Subcutaneous adipose tissue (tissue), 4 donors: ENCODE data around the gene SEMA5B. TPM values are rescaled to one million over a fixed set of nuclear protein-coding genes. Genes with fewer than 3 reads are reported as not detected.

Experiments used
- total RNA-seq, 4 donors: library from RNA; depleted of rRNA; stranded (reverse); fragments of >200 nt; gene quantifications; one replicate each; pipeline ENCODE4 v1.1.0, GENCODE V29; 2016
- TF ChIP-seq, protein P1 (sequence below): fragments of 450-650 bp; IDR thresholded peaks from one replicate; pipeline ENCODE4 v1.5.1; 2016; ENCODE audit warnings: low read depth, mild to moderate bottlenecking, control low read depth, antibody characterized with exemption, moderate library complexity

The SEMA5B gene
- total RNA-seq, 4 donors from 2014 or later = 0.51 to 0.88 TPM; not detected in 2

DNA sequence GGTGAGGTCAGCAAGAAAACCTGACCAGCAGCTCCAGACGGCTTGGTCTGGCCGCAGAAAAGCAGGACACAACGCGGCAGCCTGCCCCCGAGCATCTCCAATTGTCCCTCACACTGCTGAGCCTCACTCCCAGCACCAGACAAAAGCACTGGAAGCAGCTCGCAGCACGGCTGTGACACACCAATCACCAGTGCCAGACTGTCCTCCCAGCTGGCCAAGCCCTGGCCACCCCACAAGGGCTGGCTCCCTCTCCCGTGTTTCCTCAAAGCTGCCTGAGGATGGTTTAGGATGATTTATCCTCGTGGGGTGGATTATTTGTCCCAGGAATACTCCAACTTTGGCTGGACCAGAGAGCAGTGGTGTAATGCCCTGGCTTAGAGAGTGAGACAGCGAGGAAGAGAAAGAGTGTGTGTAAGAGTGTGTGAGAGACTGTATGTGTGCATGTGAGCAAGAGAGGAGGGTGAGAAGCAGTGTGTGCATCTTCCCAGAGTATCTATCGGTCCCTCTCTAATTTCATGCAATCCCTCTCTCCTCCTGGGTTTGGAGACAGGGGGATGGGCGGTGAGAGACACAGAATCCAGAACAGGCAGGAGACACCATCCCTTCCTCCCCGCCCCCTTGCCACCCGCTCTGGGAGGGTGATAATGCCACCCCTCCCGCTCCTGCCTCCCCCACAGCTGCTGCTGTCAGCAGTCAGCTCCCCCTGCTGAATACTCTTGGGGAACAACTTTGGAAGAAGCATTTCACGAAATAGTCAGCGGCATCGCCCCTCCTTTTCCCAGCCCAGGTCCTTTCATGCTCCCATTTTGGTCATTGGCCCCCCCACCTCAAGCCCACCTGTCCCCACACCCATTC, 34.2 kb downstream of the SEMA5B start:
- TF ChIP-seq, protein P1, sequence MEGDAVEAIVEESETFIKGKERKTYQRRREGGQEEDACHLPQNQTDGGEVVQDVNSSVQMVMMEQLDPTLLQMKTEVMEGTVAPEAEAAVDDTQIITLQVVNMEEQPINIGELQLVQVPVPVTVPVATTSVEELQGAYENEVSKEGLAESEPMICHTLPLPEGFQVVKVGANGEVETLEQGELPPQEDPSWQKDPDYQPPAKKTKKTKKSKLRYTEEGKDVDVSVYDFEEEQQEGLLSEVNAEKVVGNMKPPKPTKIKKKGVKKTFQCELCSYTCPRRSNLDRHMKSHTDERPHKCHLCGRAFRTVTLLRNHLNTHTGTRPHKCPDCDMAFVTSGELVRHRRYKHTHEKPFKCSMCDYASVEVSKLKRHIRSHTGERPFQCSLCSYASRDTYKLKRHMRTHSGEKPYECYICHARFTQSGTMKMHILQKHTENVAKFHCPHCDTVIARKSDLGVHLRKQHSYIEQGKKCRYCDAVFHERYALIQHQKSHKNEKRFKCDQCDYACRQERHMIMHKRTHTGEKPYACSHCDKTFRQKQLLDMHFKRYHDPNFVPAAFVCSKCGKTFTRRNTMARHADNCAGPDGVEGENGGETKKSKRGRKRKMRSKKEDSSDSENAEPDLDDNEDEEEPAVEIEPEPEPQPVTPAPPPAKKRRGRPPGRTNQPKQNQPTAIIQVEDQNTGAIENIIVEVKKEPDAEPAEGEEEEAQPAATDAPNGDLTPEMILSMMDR = no peak

DNA sequence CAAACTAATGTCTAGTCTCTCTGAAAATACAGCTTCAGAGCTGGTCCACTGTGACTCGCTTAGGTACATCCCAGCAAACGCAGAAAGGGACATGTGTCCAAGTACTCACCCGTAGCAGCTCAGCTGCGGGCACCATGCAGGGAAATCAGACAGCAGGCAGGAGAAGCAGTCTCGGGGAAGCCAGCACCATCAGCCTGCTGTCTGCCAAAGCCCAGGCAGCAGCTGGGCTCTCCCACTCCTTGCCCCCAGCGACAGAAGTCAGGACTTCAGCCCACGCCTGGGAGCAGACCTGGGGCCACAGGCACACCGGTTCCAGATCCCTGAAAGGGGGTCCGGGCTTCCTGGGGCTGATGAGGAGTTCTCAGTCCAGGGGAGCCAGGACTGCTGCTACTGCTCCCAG, 34.9 kb downstream of the SEMA5B start:
- TF ChIP-seq, protein P1 = no peak

DNA sequence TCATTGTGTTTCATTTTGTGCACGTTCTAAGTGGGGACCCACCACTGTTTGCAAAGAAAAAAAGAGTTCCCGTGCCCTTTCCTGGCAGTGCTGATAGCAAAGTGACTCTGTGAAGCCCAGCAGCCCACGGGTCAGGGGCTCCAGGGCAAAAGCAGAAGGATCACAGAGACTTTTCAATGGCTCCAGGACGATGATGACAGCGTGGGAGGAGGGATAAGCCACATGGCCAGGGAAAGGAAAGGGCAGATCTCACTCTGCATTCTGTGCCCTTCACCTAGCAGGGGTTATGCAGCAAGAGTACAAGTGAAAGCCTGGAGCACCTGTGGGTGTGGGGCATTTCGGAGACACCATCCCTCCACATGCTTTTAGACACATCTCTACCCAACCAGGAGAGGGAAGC, 35.4 kb downstream of the SEMA5B start:
- TF ChIP-seq, protein P1 = no peak

DNA sequence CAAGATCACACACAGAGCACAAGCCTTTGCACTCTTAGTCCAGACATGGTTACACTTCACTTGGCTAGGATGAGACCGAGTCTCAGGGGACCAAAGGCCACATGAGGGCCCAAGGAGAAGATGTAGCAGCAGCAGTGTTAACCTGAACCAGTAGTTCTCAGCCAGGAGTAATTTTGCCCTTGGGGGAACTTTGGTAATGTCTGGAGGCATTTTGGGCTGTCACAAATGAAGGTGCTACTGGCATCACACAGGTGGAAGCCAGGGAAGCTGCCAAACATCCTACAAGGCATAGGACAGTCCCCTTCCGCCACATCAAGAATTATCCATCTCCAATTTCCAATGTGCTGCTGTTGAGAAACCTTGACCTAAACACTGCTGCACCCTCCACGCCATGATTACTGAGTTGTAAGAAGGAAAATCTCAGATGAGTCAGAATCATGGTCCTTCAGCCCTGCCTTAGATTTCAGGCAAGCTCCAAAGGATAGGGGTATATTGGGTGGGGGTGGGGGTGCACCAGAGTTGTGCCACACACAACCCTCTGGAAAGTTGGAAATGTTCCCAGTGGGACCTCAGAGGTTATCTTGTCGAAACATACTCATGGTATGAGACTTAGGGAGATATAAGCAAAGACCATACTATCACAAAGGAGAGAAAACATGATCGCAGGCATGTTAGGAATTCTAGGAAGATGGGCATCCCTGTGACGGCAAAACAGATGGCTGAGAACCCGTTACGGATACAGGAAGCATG, 36.2 kb downstream of the SEMA5B start:
- TF ChIP-seq, protein P1 = no peak

DNA sequence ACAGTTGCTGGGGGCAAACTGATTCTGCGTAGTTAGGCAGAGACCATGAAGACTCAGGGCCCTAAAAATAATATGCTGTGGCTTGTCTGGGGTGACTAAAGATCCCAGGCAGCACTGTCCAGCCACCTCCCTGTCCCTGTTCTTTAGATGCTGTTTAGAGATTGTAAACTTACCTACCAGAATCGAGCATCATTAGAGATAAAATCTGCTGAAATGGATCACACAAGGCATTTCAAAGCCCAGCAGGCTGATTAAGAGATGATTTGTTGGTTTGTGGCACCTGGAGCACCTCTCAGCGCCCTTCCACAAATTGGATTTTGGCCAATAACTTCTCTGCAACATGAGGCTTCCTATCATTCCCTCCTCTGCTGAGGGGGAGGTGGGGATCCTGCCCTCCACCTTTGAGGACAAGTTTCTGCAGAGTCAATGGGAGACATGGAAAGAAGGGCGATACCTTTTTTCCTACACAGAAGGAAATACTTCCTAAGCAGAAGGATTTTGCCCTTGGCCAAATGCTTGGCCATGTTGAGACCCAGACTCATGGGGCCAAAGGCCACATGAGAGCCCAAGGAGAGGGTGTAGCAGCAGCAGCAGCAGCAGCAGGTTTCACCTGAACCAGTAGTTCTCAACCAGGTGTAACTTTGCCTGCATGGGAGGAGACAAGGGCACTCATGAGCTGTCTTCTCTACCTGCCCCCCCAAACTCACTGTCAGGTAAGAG, 37.5 kb downstream of the SEMA5B start:
- TF ChIP-seq, protein P1 = no peak

DNA sequence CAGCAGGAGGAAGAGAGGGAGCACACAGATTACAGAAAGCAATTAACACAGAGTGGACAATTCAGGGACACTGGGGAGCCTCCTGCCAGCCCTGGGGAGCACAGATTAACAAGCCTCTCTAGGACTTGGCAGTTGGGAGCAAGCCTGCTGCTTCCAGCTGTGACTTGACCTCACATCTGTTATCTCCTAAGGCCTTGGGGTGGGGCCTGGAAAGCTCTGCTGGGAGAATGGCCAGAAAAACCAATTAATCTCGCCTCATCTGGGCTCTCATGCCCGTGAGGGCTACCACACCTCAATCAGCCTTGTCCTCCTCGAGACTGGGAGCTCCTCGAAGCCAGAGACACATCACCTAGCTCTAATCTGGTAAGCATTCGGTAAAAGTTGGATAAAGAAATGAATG, 39.1 kb downstream of the SEMA5B start:
- TF ChIP-seq, protein P1 = no peak
